Fibroblast of lung (primary cell): ENCODE data around the gene CFAP91.

ENCODE experiments used
- EZH2 ChIP-seq: IDR thresholded peaks from 2 replicates; pipeline ENCODE4 v1.5.1; 2012; ENCODE audit warnings: low read length, control low read depth, mild to moderate bottlenecking; ENCODE audit errors: missing control alignments
- TF ChIP-seq, protein P1 (sequence below), 2 donors: IDR thresholded peaks in 1 of 2; conservative IDR thresholded peaks in 1 of 2; 1 replicate in 1 of 2; 2 replicates in 1 of 2; pipeline ENCODE4 v1.5.1; 2011 to 2012; ENCODE audit warnings: low read length in 2 of 2, control low read depth in 1 of 2, inconsistent platforms in 1 of 2, low read depth in 1 of 2, mild to moderate bottlenecking in 1 of 2

DNA sequence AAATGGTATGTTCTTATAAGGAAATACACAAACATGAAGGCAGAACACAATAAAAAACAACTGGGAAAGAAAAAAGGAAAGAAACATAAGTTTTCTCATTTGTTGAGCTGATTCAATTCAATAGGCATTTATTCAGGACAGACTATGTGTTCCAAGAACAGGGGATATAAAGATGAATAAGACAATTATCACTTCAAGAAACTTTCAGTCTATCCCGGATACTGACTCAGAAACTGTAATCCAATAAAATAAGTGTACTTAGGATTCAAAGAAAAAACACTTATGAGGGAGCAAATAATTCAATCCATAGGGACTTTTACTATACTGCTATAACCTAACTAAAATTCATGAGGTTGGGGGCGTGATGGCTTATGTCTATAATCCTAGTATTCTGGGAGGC is 38.9 kb upstream of the CFAP91 start:
- TF ChIP-seq, protein P1, sequence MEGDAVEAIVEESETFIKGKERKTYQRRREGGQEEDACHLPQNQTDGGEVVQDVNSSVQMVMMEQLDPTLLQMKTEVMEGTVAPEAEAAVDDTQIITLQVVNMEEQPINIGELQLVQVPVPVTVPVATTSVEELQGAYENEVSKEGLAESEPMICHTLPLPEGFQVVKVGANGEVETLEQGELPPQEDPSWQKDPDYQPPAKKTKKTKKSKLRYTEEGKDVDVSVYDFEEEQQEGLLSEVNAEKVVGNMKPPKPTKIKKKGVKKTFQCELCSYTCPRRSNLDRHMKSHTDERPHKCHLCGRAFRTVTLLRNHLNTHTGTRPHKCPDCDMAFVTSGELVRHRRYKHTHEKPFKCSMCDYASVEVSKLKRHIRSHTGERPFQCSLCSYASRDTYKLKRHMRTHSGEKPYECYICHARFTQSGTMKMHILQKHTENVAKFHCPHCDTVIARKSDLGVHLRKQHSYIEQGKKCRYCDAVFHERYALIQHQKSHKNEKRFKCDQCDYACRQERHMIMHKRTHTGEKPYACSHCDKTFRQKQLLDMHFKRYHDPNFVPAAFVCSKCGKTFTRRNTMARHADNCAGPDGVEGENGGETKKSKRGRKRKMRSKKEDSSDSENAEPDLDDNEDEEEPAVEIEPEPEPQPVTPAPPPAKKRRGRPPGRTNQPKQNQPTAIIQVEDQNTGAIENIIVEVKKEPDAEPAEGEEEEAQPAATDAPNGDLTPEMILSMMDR (conservative IDR thresholded peaks at IDR 0.05 in 1 of 2, IDR thresholded peaks at IDR 0.05 in 1 of 2; ENCODE audit: low read depth in 1 of 2, low read length in 2 of 2), result no peak
- no peak for TF ChIP-seq EZH2
